Right kidney (tissue), 1 donor: ENCODE results near the gene PTGIR.
"Not testable (repeated sequence)": the region's sequence is repeated elsewhere in the genome, so short reads cannot be mapped to it uniquely, and the experiment has no call there.

Source experiments
- DNase-seq: peaks from one replicate; pipeline ENCODE4 v3.0.0-alpha.2; 2016

The PTGIR gene

GRCh38 chr19:46639358-46640182 is 14.7 kb upstream of the PTGIR start:
- DNase-seq, result peak; percentile 91

DNA sequence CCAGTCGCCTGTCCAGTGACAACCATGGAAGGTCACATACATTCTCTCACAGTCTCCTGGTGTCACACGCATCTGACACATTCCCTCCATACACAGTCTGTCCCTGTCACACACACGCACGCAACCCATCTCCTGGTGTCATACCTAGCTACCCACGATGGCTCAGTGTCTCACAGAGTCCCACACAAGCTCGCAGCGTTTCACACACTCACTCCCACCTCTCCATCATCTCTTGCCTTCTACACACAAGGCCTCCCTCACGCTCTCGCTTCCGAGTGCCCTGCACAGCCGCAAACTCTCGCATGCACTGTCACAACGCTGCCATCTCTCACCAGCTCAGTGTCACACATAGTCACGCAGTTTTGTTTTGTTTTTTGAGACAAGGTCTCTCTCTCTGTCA is 12.3 kb upstream of the PTGIR start:
- no peak for DNase-seq

DNA sequence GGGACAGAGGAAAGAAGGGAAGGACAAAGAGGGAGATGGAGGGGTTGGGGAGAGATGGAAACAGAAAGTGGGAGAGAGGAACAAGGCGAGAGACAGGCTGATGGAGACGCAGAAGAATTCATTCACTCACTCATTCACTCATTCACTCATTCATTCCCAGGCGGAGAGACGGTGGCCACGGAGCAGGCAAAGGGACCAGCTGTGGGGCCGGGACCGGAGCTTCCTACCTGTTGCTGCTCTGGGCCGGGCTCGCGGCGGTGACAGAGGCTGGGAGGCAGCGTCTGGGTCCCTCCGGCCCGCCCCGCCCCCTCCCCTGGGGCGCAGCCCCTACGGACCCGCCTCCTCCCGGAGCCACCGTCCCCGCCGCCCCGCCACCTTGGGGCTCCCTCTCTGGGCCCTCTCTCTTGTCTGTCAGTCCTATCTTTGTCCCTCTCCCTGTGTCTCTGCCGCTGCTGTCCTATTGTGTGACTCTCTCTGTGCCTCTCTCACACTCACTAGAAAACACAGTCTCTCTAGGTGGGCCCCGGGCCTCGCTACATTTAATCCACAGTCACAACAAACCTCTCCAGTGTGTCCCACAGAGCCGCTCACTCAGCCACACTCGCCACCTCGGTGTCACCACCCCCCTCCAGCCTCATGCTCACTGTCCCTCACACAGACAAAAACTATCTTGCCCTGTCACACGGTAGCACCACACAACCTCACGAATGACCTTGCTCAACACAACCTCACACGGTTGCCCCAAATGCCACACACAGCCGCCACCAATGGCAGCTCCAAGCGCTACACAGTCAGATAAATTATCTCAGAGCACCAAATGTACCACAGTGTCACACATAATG is 11.3 kb upstream of the PTGIR start, which contains the start of gene GNG8:
Gene GNG8, minus strand, starts transcription at position 283 of the 842 bp plus-strand sequence. CDS start 1,520 bp downstream, outside the sequence.
- no peak for DNase-seq

DNA sequence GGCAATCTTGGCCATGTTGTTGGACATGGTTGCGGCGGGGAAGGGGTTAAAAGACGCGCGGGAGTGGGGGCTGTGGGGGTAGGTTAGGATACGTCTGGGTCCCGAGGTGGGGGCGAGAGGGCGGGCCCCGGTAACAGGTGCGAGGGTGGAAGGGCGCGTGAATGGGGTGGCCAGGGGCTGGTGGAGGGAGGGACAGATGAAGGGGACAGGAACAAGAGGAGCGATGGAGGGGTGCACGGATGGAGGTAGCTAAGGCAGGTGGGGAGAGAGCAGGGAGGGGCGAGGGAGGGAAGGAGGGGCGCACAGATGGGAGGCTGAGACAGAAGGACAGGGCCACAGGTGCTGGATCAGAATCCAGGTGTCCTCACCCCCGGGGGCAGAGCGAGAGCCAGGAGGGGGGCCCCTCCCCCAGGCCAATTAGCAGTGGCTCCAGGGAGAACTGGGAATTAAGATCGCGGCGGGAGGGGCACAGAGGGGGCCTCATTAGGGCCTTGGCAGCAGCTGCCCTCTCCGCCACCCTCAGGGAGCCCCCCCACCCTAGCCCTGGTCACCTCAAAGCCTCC is 9.8 kb upstream of the PTGIR start:
- DNase-seq, result no peak

DNA sequence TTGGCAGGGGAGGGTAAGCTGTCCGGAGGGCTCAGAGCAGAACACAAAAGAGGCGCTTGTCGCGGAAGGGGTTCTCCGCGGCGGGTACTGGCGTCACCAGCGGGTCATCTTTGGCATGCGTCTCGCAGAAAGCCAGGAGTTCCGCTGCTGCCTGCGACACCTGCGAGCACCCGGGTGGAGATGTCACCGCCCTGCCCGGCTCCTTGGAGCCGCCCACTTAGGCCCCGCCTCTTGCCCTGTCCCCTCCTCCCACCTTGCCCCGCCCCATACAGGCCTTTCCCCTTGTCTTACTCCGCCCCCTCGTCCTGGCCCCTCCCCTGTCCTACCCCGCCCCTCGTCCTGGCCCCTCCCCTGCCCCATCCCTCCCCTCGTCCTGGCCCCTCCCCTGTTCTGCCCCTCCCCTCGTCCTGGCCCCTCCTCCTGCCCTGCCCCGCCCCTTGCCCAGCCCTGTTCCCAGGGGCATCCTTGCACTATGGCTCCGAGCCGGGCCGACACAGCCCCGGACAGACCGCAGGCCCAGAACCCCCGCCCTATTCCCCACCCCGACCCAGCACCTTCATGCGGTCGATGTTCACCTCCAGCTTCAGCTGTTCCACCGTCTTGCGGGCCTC is 9.3 kb upstream of the PTGIR start:
- peak; percentile 54 for DNase-seq

- DNase-seq, result no peak
Measured at GRCh38 chr19:46633130-46633529, 8.2 kb upstream of the PTGIR start.

DNA sequence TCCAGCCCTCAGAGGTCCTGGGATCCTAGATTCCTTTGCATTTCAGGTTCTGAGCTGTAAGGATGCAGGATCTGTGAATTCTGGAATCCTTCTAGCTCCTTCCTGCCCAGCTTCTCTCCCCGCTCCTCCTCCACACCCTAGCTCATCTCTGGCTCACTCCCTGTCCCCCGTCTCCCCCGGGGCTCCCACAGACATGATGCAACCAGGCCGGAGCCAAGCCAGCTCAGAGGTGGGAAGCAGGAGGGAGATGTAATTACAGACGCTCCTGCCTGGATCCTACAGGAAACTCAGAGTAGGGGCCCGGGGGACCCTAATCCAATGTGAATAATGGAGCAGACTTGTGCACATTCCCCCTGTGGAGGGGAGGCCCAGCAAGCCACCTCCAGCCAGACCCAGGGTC is 6.6 kb upstream of the PTGIR start:
- DNase-seq, result no peak

DNA sequence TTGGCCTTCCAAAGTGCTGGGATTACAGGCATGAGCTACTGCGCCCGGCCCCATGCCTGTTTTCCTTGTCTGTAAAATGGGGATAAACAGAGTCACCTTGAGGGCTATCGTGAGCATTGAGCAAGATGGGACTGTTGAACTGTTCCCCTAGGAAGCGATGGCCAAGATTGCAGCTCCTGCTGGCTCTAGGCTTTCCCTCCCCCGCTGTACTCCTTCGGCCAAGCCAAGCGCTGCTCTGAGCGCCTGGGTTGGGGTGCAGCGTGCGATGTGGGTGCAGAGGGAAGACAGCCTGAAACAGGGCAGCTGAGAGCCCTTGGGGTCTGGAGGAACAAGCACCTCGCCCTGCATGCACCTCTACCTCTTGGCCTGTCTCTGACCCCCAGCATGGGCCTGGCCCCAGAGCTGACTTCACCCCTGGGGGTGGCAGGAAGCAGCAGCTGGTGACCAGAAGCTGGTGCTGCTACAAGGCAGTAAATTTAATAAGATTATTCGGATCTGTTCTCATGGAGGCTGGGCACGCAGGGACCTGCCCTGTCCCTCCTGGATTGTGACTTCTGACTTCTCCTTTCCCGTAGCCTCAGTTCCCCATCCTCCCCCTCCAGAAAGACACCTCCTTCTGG is 5.8 kb upstream of the PTGIR start:
- DNase-seq, result no peak

DNA sequence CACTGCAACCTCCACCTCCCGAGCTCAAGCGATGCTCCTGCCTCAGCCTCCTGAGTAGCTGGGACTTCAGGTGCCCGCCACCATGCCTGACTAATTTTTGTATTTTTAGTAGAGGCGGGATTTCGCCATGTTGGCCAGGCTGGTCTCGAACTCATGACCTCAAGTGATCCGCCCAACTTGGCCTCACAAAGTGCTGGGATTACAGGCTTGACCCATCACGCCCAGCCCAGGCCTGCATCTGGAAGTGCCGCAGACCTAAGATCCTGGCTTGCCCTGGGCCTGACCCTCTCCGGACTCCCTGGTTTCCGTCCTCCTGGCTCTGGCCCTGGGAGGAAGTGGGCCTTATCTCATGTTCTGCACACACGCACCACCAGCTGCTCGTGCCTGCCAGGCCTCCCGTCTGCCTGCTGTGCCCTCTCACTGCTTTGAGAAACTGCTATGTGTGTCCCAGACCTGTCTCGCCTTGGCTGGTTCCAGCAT is 4.7 kb upstream of the PTGIR start:
- no peak for DNase-seq

- not testable (repeated sequence) for DNase-seq
Measured at GRCh38 chr19:46628970-46629369, 4.1 kb upstream of the PTGIR start.

- no peak for DNase-seq
Measured at GRCh38 chr19:46626446-46626845, 1.6 kb upstream of the PTGIR start.

- DNase-seq, result no peak
Measured at GRCh38 chr19:46625731-46626130, 842 bp upstream of the PTGIR start.

- DNase-seq, result no peak
Measured at GRCh38 chr19:46623915-46624502, 880 bp downstream of the PTGIR start.

DNA sequence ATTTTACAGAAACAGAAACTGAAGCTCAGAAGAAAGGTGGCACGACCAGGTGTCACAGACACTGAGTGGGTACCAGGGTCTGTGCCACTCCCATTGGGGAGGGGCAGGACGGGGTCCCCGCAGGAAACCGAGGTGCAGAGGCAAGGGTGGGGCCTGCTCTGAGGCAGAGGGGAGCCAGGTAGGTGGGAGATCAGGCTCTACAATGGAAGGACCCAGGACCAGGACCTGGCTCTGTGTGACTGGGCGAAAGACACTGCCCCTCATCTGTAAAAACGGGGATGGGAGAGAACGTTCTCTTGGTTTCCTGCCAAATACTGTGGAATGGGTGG is 2.8 kb downstream of the PTGIR start:
- DNase-seq, result no peak

DNA sequence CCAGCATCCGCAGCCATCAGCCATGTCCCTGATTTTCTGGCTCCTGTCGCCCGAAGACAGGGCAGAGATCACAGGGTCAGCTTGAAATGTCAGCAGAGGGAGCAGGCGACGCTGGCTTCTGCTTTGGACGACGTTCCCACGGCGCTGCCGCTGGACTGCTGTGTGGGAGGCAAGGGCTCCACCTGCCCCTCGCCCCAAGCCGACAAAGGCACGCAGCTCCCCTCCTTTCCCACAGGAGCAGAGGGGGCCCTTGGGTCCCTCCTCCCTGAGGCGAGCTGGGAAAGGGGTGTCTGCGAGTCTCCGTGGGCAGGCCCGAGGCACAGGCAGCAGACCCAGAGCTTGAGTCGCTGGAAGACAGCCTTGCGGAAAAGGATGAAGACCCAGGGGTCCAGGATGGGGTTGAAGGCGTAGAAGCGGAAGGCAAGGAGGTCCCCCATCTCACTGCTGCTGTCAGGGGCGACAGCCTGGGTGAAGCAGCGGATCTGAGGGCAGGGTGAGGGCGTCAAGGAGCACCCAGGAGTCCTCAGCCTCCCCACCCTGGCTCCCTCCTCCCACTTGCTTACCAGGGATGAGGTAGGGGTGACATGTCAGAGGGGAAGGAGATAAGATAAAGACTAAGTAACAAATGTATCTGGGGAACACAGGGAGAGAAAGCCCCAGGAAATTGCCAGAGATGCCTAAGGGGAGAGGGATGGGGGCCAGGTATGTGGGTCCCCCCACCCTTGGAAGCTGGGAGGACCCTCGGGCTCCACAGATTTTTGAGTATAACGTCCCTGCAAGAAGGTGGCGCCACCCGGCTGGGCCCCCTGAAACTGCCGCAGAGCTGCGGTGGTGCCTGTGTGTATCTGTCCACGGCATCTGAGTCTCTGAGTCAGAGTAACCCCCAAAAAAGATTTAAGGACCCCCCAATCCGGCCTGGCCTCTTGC is 3.4 kb downstream of the PTGIR start:
- DNase-seq, result peak; percentile 53

DNA sequence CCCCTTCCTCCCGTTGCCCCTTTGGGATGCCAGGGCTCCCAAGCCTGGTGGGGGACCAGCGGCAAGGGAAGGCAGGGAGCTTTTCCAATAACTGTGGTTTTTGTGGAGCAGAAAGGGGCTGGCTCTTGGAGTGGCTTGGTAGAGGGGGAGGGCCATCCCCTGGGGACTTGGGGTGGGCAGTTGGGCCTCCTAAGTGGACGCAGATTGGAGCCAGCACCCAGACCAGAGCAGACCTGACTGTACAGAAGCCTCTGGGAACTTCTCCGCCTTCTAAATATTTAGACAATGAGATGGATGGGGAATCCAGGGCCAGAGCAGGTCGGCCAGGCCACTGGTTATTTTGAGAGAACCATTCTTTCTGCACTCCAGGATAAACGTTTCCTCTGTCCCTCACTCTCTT is 4.2 kb downstream of the PTGIR start:
- no peak for DNase-seq

- no peak for DNase-seq
Measured at GRCh38 chr19:46620267-46620666, 4.6 kb downstream of the PTGIR start.

GRCh38 chr19:46618670-46619231 is 6.1 kb downstream of the PTGIR start:
- no peak for DNase-seq

- DNase-seq, result no peak
Measured at GRCh38 chr19:46617601-46618000, 7.3 kb downstream of the PTGIR start.

GRCh38 chr19:46616631-46617322 is 8.1 kb downstream of the PTGIR start:
- no peak for DNase-seq
